ENCODE results near the gene PTGIS.

The PTGIS gene

DNA sequence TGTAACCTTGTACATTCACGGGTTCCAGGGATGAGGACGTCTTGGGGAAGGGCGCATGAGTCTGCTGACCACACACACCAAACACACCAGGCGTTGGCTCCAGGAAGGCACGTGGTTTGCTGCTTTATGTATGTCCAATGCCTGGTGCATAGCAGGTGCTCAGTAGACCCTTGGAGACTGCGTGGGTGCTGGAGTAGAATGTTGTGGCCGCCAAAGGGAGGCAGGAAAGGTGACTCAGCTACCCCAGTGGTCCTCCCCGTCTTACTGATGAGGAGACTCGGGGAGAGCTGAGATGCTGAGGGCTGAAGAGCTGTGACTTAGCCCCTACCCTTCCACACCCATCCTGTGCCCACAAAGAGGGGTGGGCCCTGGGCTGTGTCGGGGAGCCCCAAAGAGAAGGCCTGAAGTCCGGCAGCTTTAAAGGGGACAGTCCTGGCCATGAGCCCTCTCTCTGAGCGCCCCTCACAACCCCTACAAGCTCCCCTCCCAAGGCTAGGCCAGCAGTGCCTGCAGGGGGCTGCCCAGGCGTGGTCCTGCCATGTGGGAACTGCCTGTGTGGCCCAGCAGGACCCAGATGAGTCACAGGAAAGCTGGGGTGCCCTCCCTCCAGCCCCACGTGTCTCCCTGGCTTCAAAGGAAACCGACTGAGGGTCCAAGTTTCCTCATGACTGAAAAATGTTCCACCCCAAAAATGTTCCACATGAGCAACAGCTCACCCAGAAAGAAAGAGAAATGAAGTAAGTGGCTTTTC, 28.0 kb upstream of the PTGIS start:
- DNase-seq (ENCODE audit: low read depth in 2 of 2): peak; percentile 72 to 80

DNA sequence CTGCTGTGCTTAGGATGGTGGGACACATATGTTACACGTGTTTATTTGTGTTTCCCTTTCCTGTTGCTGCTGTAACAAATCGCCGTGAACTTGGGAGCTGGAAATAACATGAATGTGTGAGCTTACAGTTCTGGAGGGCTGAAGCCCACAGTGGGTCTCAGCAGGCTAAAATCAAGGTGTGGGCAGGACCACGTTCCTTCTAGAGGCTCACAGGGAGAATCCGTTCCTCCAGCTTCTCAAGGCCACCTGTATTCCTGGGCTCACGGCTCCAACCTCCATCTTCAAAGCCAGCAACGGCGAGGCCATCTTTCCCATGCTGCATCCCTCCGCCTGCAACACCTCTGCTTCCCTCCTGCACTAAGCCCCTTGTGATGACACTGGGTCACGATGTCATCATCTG, 27.4 kb upstream of the PTGIS start:
- no peak for DNase-seq (ENCODE audit: low read depth in 2 of 2)

DNA sequence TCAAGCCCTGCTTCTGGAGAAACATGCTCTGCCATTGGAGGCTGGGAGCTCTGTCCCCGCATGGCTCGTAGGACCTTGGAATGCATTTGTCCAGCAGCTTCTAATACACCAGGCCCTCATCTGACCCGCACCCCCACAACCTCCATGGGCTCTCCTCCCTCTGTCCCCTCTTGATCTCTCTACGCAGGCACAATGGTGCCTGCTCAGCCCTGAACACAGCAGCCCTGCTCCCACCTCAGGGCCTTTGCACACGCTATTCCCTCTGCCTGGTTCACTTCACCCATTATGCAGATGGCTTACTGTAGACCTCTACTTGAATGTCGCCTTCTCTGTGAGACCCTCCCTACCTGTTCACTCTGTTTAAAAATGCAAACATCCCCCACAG, 27.0 kb upstream of the PTGIS start:
- no peak for DNase-seq (ENCODE audit: low read depth in 2 of 2)

DNA sequence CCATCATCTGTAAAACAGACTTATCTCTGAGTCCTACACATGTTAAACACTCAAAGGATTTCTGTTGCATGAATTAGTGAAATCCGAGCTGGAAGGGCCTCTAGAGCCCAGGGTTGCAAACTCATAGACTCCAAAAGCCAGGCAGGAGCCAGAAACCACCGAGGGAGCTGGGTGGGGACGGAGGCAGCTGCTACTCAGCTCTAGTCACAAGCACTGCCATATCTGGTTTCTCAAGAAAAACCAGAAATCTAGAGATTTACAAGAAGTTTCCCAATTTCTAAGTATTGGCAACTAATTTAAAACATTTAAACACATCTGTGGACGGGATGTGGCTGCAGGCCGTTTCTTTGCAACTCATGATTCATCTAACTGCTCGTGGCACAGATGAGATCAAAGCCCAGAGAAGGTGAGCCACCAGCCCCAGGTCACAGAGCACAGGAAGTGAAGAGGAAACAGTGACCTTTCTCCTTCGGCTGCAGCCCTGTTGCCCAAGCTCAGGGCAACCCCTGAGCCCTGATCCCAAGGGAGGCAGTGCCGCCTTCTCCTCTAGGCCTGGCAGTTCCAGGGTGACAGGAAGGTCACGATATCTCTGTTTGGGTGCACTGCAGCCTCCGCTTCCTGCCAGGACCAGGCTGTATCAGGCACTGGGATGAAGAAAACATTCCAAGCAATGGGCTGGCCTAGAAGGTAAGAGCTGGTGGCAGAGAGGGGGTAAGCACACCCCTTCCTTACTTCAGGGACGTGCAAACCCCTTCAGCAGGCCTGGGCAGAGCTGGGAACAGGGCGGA, 26.4 kb upstream of the PTGIS start:
- DNase-seq (ENCODE audit: low read depth in 2 of 2): peak; percentile 60 to 77

- DNase-seq (ENCODE audit: low read depth in 2 of 2): peak in 1 of 2 donors; percentile 28
Measured at GRCh38 chr20:49593466-49594142, 25.7 kb upstream of the PTGIS start.

- DNase-seq (ENCODE audit: low read depth in 2 of 2): no peak
Measured at GRCh38 chr20:49592120-49592519, 24.2 kb upstream of the PTGIS start.

DNA sequence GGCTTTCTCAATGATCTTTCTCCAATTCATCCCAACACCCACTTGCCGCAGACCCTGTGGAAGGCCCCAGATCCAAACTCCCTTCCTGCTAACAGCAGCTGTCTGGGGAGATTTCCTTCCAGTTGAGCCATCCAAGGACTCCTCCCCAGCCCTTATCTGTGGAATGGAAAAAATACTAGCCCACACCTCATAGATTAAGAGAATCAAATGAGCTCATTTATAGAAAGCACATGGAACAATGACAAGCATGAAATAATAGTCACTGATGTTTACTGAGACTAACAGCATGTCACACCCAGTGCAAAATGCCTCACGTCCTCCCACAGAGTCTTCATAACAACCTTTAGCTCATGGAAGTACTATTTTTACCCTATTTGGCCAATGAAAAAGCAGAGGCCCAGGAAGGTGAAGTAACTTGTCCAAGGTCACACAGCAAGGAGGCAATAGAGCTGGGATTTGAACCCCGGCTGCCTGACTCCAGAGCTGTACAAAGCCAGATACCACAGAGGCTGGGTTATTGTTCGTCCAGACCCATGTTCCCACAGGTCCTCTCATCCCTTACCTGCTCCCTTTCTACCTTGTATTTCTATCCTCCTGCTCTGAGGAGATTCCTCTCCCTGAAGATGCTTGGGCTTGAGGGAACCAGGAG, 23.4 kb upstream of the PTGIS start:
- no peak for DNase-seq (ENCODE audit: low read depth in 2 of 2)

GRCh38 chr20:49590163-49591017, 22.5 kb upstream of the PTGIS start:
- no peak for DNase-seq (ENCODE audit: low read depth in 2 of 2)

DNA sequence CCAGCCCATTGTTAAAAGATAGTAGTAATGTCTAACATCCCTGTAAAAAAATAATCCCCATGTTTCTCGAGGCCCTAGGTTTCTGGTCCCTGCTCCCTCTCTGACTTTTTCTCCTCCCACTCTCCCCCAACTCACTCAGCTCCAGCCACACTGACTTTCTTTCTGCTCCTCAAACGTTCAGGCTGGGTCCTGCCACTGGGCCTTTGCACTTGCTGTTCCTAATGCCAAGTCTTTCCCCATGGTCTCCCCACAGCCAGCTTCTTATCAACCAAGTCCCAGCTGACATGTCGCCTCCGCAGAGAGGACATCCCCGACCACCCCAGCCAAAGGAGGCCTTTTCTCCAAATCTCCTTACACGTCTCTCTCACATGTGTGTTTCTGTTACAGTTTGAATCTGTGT, 21.8 kb upstream of the PTGIS start:
- DNase-seq (ENCODE audit: low read depth in 2 of 2): no peak

- DNase-seq (ENCODE audit: low read depth in 2 of 2): no peak
Measured at GRCh38 chr20:49587111-49587570, 19.2 kb upstream of the PTGIS start.

DNA sequence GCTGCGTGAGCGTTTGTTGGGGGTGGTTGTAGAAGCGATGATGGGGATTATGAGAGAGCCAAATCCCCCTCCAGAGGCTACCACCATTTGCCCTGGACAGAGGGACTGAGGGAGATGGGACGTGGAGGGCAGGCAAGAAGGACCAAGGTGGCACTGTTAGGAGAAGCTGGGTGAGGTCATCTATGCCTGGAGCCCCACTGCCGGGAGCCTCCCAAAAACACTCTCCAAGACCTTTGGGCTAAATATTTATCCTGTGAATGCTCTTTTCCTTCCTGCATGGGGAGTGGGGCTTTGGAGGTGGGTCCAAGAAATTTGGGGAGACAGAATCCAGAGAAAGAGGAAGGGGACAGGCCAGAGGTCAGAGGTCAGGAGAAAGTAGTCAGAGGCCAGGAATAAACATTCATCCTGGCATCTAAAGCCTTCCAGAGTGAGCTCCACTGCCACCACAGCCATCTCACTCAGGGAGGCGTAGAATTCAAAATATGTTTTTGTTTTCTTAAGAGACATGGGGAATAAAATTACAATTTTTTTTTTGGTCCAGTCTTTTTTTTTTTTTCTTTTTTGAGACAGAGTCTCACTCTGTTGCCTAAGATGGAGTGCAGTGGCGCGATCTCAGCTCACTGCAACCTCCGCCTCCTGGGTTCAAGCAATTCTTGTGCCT, 17.8 kb upstream of the PTGIS start:
- DNase-seq (ENCODE audit: low read depth in 2 of 2): no peak

DNA sequence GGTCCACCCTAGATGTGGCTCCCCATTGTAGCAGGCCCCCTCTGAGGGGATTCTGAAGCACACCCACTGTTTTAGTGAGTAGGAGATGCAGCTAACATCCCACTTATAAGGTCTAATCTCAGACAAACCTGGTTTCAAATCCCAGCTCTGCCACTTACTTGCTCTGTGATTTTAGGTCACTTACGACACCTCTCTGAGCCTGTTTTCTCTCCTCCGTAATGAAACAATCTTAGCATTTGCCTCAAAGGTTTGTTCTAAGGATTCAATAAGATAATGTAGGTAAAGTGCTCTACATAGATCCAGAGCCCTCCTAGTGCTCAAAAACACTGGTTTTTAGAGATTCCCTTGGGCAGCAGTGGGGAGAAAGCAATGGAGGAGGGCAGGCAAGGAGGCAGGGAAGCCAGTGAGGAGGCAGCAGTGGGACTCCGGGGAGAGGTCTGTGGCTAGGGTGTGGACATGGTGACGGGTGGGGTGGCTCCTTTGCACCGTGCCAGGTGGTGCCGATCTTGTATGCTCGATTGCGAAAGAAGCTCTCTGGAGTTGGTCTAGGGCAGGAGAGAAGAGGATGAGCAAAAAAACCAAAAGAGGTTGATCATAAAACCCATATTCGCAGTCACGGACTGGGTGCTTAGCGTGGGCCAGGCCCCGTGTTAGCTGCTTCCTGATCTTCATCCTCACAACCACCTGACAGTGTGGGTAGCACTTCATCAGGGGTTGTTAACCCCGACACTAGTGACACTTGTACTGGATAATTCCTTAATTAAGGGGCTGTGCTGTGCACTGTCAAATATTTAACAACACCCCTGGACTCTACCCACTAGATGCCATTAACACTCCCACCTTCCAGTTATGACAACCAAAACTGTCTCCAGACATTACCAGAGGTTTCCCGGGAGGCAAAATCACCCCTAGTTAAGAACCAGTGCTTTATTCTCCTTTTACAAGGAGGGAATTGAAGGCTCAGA, 16.8 kb upstream of the PTGIS start:
- DNase-seq (ENCODE audit: low read depth in 2 of 2): no peak

DNA sequence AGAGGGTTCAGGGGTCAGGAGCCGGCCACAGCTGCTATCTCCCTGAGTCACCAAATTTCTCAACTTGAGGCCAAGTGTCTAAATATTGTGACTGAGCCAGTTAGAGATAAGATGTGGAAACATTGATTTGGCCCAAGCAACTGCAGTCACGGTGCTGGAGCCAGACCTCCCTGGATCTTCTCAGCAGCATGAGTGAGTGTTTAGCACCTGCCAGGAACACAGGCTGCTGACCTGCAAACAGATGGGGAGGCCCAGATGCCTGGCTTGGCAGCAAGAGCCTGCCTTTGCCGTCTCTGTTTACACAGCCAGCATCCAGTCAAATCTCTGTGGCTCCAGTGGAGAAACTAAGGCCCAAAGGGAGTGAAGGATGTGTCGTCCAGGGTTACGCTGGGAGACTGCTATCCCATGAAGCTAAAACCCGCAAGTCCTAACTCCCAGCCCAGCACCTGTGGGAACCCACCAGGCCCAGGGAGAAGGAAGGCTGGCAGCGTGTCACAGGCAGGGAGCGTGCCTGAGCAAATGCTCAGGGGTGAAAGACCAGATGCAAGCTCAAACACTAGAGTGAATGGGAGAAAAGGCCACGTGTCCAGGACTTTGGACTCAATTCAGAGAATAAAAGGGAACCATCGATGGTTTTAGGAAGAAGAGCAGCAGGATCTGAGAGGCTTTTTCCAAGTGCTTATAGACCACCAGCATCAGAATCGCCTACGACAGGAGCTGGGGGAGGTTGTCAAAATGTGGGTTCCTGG, 15.9 kb upstream of the PTGIS start:
- no peak for DNase-seq (ENCODE audit: low read depth in 2 of 2)

DNA sequence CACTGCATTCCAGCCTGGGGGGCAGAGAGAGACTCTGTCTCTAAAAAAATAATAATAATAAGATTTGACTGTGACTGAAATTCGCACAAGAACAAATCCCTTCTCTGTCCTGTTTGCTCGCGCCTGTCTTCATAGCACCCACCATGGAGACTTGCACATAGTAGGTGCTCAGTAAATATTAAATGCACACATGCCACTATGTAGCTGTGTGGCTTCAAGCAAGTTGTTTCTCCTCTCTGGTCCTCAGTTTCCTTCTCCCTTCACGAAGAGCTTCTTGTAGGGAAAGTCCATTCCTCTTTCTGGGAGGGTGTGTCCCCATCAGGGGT, 15.4 kb upstream of the PTGIS start:
- no peak for DNase-seq (ENCODE audit: low read depth in 2 of 2)

DNA sequence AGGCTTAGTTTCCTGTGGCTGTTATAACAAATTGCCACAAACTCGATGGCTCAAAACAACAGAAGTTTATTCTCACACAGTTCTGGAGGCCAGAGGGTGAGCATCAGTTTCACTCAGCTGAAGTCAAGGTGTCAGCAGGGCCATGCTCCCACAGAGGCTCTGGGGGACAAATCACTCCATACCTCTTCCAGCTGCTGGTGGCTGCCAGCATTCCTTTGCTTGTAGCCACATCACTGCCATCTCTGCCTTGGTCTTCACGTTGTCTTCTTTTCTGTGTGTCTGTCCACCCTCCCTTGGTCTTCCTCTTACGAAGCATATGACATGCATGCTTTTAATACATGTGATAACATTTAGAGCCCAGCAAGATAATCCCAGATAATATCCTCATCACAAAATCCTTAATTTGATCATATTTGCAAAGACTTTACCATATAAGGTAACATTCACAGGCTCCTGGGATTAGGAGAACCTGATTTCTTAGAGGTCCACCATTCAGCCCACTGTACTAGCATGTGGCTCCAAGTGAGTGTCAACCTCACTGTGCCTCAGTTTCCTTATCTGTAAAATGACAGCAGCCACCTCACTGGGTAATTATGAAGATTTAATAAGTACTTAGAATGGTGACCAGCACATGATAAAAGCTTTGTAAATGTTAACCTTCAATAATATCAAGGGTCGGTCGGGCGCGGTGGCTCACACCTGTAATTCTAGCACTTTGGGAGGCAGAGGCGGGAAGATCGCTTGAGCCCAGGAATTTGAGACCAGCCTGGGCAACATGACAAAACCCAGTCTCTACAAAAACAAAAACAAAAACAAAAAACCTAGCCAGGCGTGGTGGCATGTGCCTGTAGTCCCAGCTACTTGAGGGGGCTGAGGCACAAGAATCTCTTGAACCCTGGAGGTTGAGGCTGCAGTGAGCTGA, 14.7 kb upstream of the PTGIS start:
- no peak for DNase-seq (ENCODE audit: low read depth in 2 of 2)

DNA sequence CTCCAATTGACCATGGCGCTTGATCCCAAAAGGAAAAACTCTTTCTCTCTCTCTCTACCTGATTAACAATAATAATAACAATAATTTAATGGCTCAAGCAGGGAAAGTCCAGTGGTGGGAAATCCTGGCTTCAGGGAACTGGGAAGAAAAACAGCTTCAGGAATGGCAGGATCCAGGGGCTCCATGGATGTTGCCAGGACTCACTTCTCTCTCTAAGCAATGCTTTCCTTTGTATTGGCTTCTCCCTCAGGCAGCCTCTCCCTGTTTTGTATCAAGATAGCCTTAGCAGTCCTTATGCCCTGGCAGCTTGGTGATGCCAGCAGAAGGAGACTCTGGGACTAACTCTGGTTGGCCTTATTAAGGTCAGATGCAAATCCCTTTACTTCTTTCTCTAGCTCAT, 13.5 kb upstream of the PTGIS start:
- DNase-seq (ENCODE audit: low read depth in 2 of 2): no peak

- no peak for DNase-seq (ENCODE audit: low read depth in 2 of 2)
Measured at GRCh38 chr20:49580813-49581174, 12.9 kb upstream of the PTGIS start.

Measured in stimulated activated CD4-positive, alpha-beta T cell treated with anti-CD3 and anti-CD28 coated beads, Interleukin-4, amount 100 ng/mL, for 48 hours (primary cell).